ENCODE measurements around the gene CHRNA4. TPM values are rescaled to one million over a fixed set of nuclear protein-coding genes. Genes with fewer than 3 reads are reported as not detected.

The CHRNA4 gene
- total and polyA plus RNA-seq, 10 of the 15 experiments (the other 5 are each of a cell fraction or from before 2014, with no cell fraction given), result 0.04 to 0.41 (median 0.06) TPM; not detected in 5

DNA sequence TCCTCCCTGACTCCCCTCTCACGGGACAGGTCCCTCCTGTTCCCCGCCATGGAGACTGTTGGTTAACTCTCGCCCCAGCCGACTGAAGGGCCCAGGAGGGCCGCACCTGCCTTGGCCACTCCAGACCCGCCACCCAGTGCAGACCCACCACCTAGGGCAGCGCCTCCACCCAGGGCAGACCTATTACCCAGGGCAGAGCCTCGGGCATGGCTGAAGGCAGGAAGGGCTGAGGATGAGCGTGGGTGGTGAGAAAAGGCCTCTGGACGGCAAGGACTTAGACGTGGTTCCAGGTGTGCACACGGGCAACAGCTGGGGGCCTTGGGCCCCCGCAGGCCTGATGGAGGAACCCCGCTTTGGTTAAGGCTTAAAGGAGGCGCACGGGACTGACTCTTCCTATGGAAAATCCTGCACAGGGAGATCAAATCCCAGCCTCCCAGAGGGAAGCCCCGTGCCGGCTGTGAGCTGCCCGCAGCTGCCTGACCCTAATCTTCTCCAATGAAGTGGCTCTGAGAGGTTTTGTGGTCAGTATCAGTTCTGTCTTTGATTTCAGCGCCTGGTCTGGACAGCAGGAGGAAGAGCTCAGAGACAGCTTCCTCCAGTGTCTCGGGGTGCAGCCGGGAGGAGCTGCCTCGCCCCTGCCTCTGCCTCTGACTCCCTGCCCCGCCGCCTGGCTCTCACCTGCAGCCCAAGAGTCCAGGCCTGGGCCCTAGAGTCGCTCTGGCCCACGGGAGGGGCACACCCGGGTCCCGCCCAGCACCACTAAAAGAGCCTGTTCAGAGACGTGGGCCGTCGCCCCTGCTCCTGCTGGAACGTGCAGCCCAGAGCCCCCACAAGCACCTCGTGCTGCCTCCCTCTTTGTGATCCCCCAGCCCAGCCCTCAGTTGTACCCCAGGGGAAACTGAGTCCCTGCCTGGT is 12.1 kb upstream of the CHRNA4 start (continued):
- TF ChIP-seq ATF7 (IDR thresholded peaks at IDR 0.05; ENCODE audit: low read depth), result no peak

DNA sequence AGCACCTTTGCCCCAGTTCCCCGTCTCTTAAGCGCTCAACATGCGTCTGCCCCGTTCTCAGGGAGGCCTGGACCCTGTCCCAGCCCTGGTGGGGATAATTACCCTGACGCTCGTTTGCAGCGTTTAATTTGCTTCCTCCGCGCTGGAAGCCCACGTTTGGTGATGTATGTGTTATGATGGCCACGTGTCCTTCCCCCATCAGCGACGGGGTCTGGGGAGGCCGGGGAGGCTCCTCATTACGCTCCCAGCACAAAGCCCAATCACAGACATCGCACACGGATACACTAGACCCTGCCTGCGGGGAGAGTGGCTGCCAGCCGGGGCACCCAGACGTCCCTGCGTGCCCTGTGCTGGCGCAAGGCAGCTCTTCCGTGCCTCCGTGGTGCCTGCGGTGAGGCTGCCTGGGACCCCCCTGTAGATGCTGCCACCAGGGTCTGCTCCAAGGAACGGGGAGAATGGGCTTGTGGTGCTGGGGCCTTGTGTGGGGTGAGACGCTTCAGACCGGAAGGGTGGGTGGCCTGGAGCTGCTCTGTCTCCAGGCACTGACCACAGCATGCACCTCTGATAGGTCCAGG is 10.2 kb upstream of the CHRNA4 start:
- in situ Hi-C loops (cut with MboI) (no loop called here), intact Hi-C loops (cut with micrococcal nuclease; ENCODE audit: unreplicated experiment) (no loop called here)
- Histone ChIP-seq H3K27ac (ENCODE audit: control insufficient read depth, insufficient read depth) (no peak overlapping the region), H3K79me2 (ENCODE audit: control insufficient read depth, insufficient read depth, low read length) (no peaks in the 10 kb centered on the region), H3K36me3 (ENCODE audit: control insufficient read depth in 2 of 2, insufficient read depth in 2 of 2, low read length in 1 of 2) (no peaks in the 10 kb centered on the region), H3K4me3 (no peak overlapping the region), H4K20me1 (ENCODE audit: control insufficient read depth, insufficient read depth) (no peaks in the 10 kb centered on the region), H2AFZ (ENCODE audit: control insufficient read depth, low read depth, low read length) (no peak overlapping the region), H3K4me1 (ENCODE audit: control insufficient read depth, insufficient read depth, low read length) (no peaks in the 10 kb centered on the region), H3K9ac (ENCODE audit: control insufficient read depth, insufficient read depth, low read length) (no peak overlapping the region), H3K9me3 (replicated peaks; ENCODE audit: control insufficient read depth, insufficient read depth, low read length) (no peaks in the 10 kb centered on the region), H3K4me2 (ENCODE audit: control insufficient read depth, insufficient read depth) (no peak overlapping the region), H3K27me3 (replicated peaks in 1 of 2; ENCODE audit: control insufficient read depth in 2 of 2, insufficient read depth in 2 of 2, low read length in 1 of 2) (no peaks in the 10 kb centered on the region; a peak in 1 of 4 replicates)
- no peak for DNase-seq (ENCODE audit: low read depth, low spot score)
- ChIA-PET SMC1A (ENCODE audit: uncharacterized antibody, unreplicated experiment) (no interaction called here), RAD21 (ENCODE audit: unreplicated experiment) (no interaction called here), CTCF (interaction anchor here (1.2 kb wide), 1 partner anchor 10 kb away, joined by 5 read pairs; no protein-coding TSS in a partner anchor), POLR2A (no interaction called here)
- 50% methylated on average over 28 of the region's 28 CpGs for WGBS (ENCODE audit: insufficient coverage, insufficient replicate concordance, low lambda C conversion rate, missing lambda C conversion rate)
- no peak for FAIRE-seq
- ATAC-seq, result no peak
- BruUV-seq (replicated peaks), result no TSS peak
- no peak for TF ChIP-seq SMAD1 (IDR thresholded peaks at IDR 0.05; ENCODE audit: low read depth, partially characterized antibody)
- TF ChIP-seq POLR2AphosphoS5 (IDR thresholded peaks at IDR 0.05; ENCODE audit: low read length), result no peak
- no peak for TF ChIP-seq TCF3 (IDR thresholded peaks at IDR 0.05; ENCODE audit: borderline replicate concordance, insufficient read depth, low read depth, low read length)
- TF ChIP-seq SREBF1 (IDR thresholded peaks at IDR 0.05; ENCODE audit: low read length), result no peak
- TF ChIP-seq, protein P1, sequence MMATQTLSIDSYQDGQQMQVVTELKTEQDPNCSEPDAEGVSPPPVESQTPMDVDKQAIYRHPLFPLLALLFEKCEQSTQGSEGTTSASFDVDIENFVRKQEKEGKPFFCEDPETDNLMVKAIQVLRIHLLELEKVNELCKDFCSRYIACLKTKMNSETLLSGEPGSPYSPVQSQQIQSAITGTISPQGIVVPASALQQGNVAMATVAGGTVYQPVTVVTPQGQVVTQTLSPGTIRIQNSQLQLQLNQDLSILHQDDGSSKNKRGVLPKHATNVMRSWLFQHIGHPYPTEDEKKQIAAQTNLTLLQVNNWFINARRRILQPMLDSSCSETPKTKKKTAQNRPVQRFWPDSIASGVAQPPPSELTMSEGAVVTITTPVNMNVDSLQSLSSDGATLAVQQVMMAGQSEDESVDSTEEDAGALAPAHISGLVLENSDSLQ (IDR thresholded peaks at IDR 0.05), result no peak
- no peak for TF ChIP-seq EED (IDR thresholded peaks at IDR 0.05; ENCODE audit: low read depth)
- TF ChIP-seq, protein P2, sequence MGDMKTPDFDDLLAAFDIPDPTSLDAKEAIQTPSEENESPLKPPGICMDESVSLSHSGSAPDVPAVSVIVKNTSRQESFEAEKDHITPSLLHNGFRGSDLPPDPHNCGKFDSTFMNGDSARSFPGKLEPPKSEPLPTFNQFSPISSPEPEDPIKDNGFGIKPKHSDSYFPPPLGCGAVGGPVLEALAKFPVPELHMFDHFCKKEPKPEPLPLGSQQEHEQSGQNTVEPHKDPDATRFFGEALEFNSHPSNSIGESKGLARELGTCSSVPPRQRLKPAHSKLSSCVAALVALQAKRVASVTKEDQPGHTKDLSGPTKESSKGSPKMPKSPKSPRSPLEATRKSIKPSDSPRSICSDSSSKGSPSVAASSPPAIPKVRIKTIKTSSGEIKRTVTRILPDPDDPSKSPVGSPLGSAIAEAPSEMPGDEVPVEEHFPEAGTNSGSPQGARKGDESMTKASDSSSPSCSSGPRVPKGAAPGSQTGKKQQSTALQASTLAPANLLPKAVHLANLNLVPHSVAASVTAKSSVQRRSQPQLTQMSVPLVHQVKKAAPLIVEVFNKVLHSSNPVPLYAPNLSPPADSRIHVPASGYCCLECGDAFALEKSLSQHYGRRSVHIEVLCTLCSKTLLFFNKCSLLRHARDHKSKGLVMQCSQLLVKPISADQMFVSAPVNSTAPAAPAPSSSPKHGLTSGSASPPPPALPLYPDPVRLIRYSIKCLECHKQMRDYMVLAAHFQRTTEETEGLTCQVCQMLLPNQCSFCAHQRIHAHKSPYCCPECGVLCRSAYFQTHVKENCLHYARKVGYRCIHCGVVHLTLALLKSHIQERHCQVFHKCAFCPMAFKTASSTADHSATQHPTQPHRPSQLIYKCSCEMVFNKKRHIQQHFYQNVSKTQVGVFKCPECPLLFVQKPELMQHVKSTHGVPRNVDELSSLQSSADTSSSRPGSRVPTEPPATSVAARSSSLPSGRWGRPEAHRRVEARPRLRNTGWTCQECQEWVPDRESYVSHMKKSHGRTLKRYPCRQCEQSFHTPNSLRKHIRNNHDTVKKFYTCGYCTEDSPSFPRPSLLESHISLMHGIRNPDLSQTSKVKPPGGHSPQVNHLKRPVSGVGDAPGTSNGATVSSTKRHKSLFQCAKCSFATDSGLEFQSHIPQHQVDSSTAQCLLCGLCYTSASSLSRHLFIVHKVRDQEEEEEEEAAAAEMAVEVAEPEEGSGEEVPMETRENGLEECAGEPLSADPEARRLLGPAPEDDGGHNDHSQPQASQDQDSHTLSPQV (IDR thresholded peaks at IDR 0.05), result no peak
- TF ChIP-seq, protein P3, sequence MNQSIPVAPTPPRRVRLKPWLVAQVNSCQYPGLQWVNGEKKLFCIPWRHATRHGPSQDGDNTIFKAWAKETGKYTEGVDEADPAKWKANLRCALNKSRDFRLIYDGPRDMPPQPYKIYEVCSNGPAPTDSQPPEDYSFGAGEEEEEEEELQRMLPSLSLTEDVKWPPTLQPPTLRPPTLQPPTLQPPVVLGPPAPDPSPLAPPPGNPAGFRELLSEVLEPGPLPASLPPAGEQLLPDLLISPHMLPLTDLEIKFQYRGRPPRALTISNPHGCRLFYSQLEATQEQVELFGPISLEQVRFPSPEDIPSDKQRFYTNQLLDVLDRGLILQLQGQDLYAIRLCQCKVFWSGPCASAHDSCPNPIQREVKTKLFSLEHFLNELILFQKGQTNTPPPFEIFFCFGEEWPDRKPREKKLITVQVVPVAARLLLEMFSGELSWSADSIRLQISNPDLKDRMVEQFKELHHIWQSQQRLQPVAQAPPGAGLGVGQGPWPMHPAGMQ (IDR thresholded peaks at IDR 0.05; ENCODE audit: borderline replicate concordance), result no peak
- no peak for TF ChIP-seq SP1 (IDR thresholded peaks at IDR 0.05; ENCODE audit: low read depth, low read length)
- no peak for TF ChIP-seq ZNF274 (IDR thresholded peaks at IDR 0.05; ENCODE audit: insufficient read depth, insufficient read length)
- TF ChIP-seq ZNF622 (IDR thresholded peaks at IDR 0.05), result no peak
- TF ChIP-seq, protein P4, sequence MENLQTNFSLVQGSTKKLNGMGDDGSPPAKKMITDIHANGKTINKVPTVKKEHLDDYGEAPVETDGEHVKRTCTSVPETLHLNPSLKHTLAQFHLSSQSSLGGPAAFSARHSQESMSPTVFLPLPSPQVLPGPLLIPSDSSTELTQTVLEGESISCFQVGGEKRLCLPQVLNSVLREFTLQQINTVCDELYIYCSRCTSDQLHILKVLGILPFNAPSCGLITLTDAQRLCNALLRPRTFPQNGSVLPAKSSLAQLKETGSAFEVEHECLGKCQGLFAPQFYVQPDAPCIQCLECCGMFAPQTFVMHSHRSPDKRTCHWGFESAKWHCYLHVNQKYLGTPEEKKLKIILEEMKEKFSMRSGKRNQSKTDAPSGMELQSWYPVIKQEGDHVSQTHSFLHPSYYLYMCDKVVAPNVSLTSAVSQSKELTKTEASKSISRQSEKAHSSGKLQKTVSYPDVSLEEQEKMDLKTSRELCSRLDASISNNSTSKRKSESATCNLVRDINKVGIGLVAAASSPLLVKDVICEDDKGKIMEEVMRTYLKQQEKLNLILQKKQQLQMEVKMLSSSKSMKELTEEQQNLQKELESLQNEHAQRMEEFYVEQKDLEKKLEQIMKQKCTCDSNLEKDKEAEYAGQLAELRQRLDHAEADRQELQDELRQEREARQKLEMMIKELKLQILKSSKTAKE (IDR thresholded peaks at IDR 0.05; ENCODE audit: low read depth, poor library complexity, severe bottlenecking), result no peak
